ENCODE data around the gene SLC2A14. TPM values are rescaled to one million over a fixed set of nuclear protein-coding genes. Genes with fewer than 3 reads are reported as not detected.
"Not testable (repeated sequence)": the region's sequence is repeated elsewhere in the genome, so short reads cannot be mapped to it uniquely, and the experiment has no call there.

Gene SLC2A14
- total RNA-seq, 2 donors from 2014 or later, result 0.17 to 6.4 TPM

- no peaks in the 10 kb centered on the region for H3K36me3 Mint-ChIP-seq (ENCODE audit: low read depth)
- H3K27me3 Mint-ChIP-seq, result peaks cover 16% of the 10 kb centered on the region
- H3K9me3 ChIP-seq (ENCODE audit: control insufficient read depth, low read length, poor library complexity, severe bottlenecking), result no peaks in the 10 kb centered on the region
- H3K4me1 Mint-ChIP-seq, result peaks cover 2% of the 10 kb centered on the region
- no peak overlapping the region for H3K4me3 Mint-ChIP-seq
- no peak overlapping the region for H3K27ac Mint-ChIP-seq
- ATAC-seq (no peak), DNase-seq (no peak)
Observed at GRCh38 chr12:7797698-7798398, 74.9 kb downstream of the SLC2A14 start.

- H3K4me1 Mint-ChIP-seq; H3K4me3 Mint-ChIP-seq; H3K36me3 Mint-ChIP-seq (ENCODE audit: low read depth); DNase-seq; H3K27ac Mint-ChIP-seq; H3K9me3 ChIP-seq (ENCODE audit: control insufficient read depth, low read length, poor library complexity, severe bottlenecking); ATAC-seq: not testable (repeated sequence)
- H3K27me3 Mint-ChIP-seq, result peaks cover 16% of the 10 kb centered on the region
Observed at GRCh38 chr12:7797269-7797668, 75.4 kb downstream of the SLC2A14 start.

DNA sequence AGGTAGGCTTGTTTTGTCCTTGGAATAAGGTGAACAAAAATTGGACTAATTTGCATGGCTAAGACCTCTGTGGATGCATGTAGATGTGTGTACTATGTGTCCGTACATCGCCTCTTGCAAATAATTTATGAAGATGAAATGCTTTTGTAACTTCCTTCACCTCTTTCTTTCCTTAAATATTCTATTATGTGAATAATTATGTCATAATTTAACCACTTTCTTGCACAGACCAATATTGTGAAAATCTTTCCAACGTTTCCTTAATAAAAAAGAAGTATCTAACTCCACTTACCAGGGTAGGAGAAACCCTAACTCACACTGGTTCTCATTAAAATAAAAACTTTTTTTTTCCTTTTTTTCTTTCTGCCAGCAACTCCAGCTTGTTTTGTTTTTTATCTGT, 79.5 kb downstream of the SLC2A14 start:
- H3K27me3 Mint-ChIP-seq, result peaks cover 25% of the 10 kb centered on the region
- H3K36me3 Mint-ChIP-seq (ENCODE audit: low read depth), result no peaks in the 10 kb centered on the region
- H3K4me3 Mint-ChIP-seq, result no peak overlapping the region

GRCh38 chr12:7788884-7789528, 83.7 kb downstream of the SLC2A14 start, which contains the start of gene NANOG:
TSS of gene NANOG (plus strand) at chr12:7789402. CDS start at chr12:7789615, 213 bp downstream.
- H3K27me3 Mint-ChIP-seq, result peaks cover 36% of the 10 kb centered on the region
- H3K4me1 Mint-ChIP-seq; H3K9me3 ChIP-seq (ENCODE audit: control insufficient read depth, low read length, poor library complexity, severe bottlenecking); ATAC-seq; DNase-seq; H3K36me3 Mint-ChIP-seq (ENCODE audit: low read depth); H3K27ac Mint-ChIP-seq; H3K4me3 Mint-ChIP-seq: not testable (repeated sequence)

More for the DNA sequence above, 79.5 kb downstream of the SLC2A14 start:
- ATAC-seq, result no peak
- no peak for DNase-seq
- no peaks in the 10 kb centered on the region for H3K9me3 ChIP-seq (ENCODE audit: control insufficient read depth, low read length, poor library complexity, severe bottlenecking)
- Mint-ChIP-seq H3K27ac (no peak overlapping the region), H3K4me1 (no peaks in the 10 kb centered on the region)

- Mint-ChIP-seq H3K4me1 (no peaks in the 10 kb centered on the region), H3K4me3 (no peak overlapping the region), H3K27me3 (peaks cover 28% of the 10 kb centered on the region), H3K27ac (no peak overlapping the region), H3K36me3 (ENCODE audit: low read depth) (no peaks in the 10 kb centered on the region)
- DNase-seq (no peak), ATAC-seq (no peak)
- H3K9me3 ChIP-seq (ENCODE audit: control insufficient read depth, low read length, poor library complexity, severe bottlenecking), result no peaks in the 10 kb centered on the region
Observed at GRCh38 chr12:7788294-7788660, 84.4 kb downstream of the SLC2A14 start.

DNA sequence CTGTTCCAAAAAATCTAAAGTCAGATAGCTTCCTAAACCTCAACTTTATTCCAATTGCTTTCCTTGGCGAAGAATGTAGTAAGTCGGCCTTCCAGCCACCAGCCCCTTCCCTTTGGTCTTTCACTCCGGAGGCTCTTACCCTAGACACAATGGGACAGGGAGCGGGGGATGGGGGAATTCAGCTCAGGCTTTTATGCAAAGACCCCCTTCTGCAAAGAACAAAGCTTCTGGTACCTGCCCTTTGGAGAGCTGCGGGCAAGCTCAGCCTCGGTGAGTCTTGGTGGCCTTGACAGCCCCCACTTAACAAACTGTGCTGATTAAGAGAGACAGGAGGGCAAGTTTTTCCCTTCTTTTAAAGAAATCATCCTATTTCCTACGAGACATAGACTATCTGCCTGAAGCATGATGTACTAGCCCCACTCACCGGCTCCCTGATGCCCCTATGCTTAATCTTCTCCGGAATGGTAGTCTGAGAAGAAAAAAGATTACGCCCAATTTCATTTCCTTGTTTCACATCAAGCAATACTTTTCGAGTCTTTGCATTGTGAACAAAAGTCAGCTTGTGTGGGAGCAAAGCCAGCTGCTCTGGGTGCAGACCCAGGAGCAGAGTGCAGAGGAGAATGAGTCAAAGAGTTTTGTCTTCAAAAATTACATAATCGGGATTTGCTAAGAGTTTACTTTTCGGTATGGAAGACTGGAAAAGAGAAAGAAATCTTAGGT, 85.0 kb downstream of the SLC2A14 start:
- no peaks in the 10 kb centered on the region for H3K9me3 ChIP-seq (ENCODE audit: control insufficient read depth, low read length, poor library complexity, severe bottlenecking)
- Mint-ChIP-seq H3K27me3 (peaks cover 28% of the 10 kb centered on the region), H3K27ac (no peak overlapping the region), H3K36me3 (ENCODE audit: low read depth) (no peaks in the 10 kb centered on the region), H3K4me1 (no peaks in the 10 kb centered on the region), H3K4me3 (no peak overlapping the region)
- DNase-seq (no peak), ATAC-seq (no peak)

DNA sequence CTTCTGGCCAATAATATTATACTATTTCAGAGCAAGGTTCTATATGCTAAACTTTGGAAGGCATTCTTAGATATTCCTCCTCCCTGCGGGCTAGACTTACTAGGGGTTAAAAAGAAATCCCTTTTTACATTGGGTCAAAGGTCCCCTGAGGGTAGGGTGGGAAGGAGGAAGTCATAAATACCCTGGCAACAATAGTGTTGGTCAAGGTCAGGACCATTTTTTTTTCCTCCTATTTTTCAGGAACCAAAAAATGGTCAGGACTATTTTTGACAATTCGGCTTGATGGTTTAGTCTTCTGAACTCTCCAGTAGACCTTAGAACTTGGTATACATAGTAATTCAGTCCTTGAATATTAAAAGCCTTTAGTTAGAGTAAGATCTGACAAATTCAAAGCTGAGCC, 88.0 kb downstream of the SLC2A14 start:
- Mint-ChIP-seq H3K27me3 (peaks cover 18% of the 10 kb centered on the region), H3K27ac (no peak overlapping the region), H3K36me3 (ENCODE audit: low read depth) (no peaks in the 10 kb centered on the region), H3K4me3 (no peak overlapping the region), H3K4me1 (no peaks in the 10 kb centered on the region)
- no peak for DNase-seq
- no peak for ATAC-seq
- no peaks in the 10 kb centered on the region for H3K9me3 ChIP-seq (ENCODE audit: control insufficient read depth, low read length, poor library complexity, severe bottlenecking)

GRCh38 chr12:7783433-7783832, 89.3 kb downstream of the SLC2A14 start:
- not testable (repeated sequence) for H3K9me3 ChIP-seq (ENCODE audit: control insufficient read depth, low read length, poor library complexity, severe bottlenecking); ATAC-seq; DNase-seq; H3K4me1 Mint-ChIP-seq; H3K36me3 Mint-ChIP-seq (ENCODE audit: low read depth); H3K27ac Mint-ChIP-seq; H3K4me3 Mint-ChIP-seq
- peaks cover 13% of the 10 kb centered on the region for H3K27me3 Mint-ChIP-seq

DNA sequence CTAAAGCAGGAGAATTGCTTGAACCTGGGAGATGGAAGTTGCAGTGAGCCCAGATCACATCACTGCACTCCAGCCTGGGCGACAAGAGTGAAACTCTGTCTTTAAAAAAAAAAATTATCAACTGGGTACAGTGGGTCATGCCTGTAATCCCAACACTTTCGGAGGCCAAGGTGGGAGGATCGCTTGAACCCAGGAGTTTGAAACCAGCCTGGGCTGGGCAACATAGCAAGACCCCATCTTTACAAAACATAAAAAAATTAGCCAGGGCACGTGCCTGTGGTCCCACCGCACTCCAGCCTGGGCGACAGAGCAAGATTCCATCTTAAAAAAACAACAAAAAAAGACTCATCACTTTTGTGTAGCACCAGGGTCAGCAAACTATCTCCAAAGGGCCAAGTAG, 90.7 kb downstream of the SLC2A14 start:
- no peak overlapping the region for H3K4me3 Mint-ChIP-seq
- no peak overlapping the region for H3K27ac Mint-ChIP-seq
- no peaks in the 10 kb centered on the region for H3K9me3 ChIP-seq (ENCODE audit: control insufficient read depth, low read length, poor library complexity, severe bottlenecking)
- no peaks in the 10 kb centered on the region for H3K4me1 Mint-ChIP-seq
- ATAC-seq (no peak), DNase-seq (no peak)
- no peaks in the 10 kb centered on the region for H3K36me3 Mint-ChIP-seq (ENCODE audit: low read depth)
- peaks cover 9% of the 10 kb centered on the region for H3K27me3 Mint-ChIP-seq

- Mint-ChIP-seq H3K4me1 (no peaks in the 10 kb centered on the region), H3K36me3 (ENCODE audit: low read depth) (no peaks in the 10 kb centered on the region), H3K27ac (no peak overlapping the region), H3K4me3 (no peak overlapping the region), H3K27me3 (peaks cover 8% of the 10 kb centered on the region)
- H3K9me3 ChIP-seq (ENCODE audit: control insufficient read depth, low read length, poor library complexity, severe bottlenecking), result no peaks in the 10 kb centered on the region
- ATAC-seq, result no peak
- no peak for DNase-seq
Observed at GRCh38 chr12:7781274-7781673, 91.4 kb downstream of the SLC2A14 start.

DNA sequence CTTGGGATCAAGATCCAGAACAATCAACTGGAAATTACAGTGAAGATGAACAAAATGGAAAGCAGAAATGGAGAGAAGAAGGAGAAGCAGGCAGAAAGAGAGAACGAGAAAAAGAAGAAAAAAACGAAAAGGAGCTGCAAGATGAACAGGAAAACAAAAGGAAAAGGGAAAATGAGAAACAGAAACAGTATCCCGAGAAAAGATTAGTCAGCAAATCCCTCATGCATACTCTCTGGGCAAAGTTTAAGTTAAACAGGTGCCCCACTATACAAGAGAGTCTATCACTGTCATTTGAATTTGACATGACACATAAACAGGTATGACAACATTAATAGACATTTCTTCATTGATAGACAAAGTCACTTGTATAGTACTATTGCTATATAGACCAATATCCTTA, 102.7 kb downstream of the SLC2A14 start:
- DNase-seq (no peak), ATAC-seq (no peak)
- Mint-ChIP-seq H3K27me3 (peaks cover 14% of the 10 kb centered on the region), H3K4me1 (peaks cover 3% of the 10 kb centered on the region), H3K4me3 (no peak overlapping the region), H3K36me3 (ENCODE audit: low read depth) (no peaks in the 10 kb centered on the region), H3K27ac (no peak overlapping the region)
- no peaks in the 10 kb centered on the region for H3K9me3 ChIP-seq (ENCODE audit: control insufficient read depth, low read length, poor library complexity, severe bottlenecking)

All from T-helper 17 cell (primary cell).